PFSK-1 (cell line): Measurements from ENCODE around the gene ARHGEF4.

Experiments
- FOXP2 ChIP-seq: optimal IDR thresholded peaks from 2 replicates; pipeline ENCODE3; 2011; ENCODE audit warnings: borderline replicate concordance, control low read depth, inconsistent platforms; ENCODE audit not compliant: insufficient read depth; ENCODE audit errors: extremely low read length, extremely low read depth
- POLR2AphosphoS5 ChIP-seq: IDR thresholded peaks from 2 replicates; pipeline ENCODE4 v1.6.1; 2012; ENCODE audit warnings: low read depth, mild to moderate bottlenecking, control low read depth, low read length, moderate library complexity
- REST ChIP-seq, 2 experiments: IDR thresholded peaks; 2 replicates each; pipeline versions ENCODE4 v1.6.1 to v1.8.0; 2011 to 2012; ENCODE audit warnings: low read depth in 2 of 2, low read length in 2 of 2, control low read depth in 1 of 2, inconsistent platforms in 1 of 2, mild to moderate bottlenecking in 1 of 2, moderate library complexity in 1 of 2; ENCODE audit not compliant: insufficient read depth in 1 of 2
- SIN3A ChIP-seq: IDR thresholded peaks from 2 replicates; pipeline ENCODE4 v1.6.1; 2012; ENCODE audit warnings: mild to moderate bottlenecking, low read length, moderate library complexity, borderline replicate concordance; ENCODE audit not compliant: insufficient read depth
- TAF1 ChIP-seq: IDR thresholded peaks from 2 replicates; pipeline ENCODE4 v1.6.1; 2012; ENCODE audit warnings: low read length, control low read depth, borderline replicate concordance; ENCODE audit not compliant: insufficient read depth

ARHGEF4 gene

GRCh38 chr2:130910931-130911330 lies 74.2 kb downstream of the ARHGEF4 start:
- TF ChIP-seq FOXP2 (no peak), POLR2AphosphoS5 (no peak), REST (IDR thresholded peaks at IDR 0.05; ENCODE audit: insufficient read depth in 1 of 2, low read depth in 2 of 2, low read length in 2 of 2) (no peak), TAF1 (no peak), SIN3A (no peak)

GRCh38 chr2:130911482-130911881 lies 74.8 kb downstream of the ARHGEF4 start:
- no peak for TF ChIP-seq REST (IDR thresholded peaks at IDR 0.05; ENCODE audit: insufficient read depth in 1 of 2, low read depth in 2 of 2, low read length in 2 of 2)
- TF ChIP-seq TAF1, result no peak
- TF ChIP-seq POLR2AphosphoS5, result no peak
- TF ChIP-seq FOXP2, result no peak
- TF ChIP-seq SIN3A, result no peak

GRCh38 chr2:130911996-130912395 lies 75.3 kb downstream of the ARHGEF4 start:
- TF ChIP-seq POLR2AphosphoS5 (no peak), REST (IDR thresholded peaks at IDR 0.05; ENCODE audit: insufficient read depth in 1 of 2, low read depth in 2 of 2, low read length in 2 of 2) (no peak), TAF1 (no peak), SIN3A (no peak), FOXP2 (no peak)

- TF ChIP-seq SIN3A (no peak), POLR2AphosphoS5 (no peak), FOXP2 (no peak), TAF1 (no peak), REST (IDR thresholded peaks at IDR 0.05; ENCODE audit: insufficient read depth in 1 of 2, low read depth in 2 of 2, low read length in 2 of 2) (no peak)
Observed at GRCh38 chr2:130912471-130912870, 75.8 kb downstream of the ARHGEF4 start.

GRCh38 chr2:130913891-130914290 lies 77.2 kb downstream of the ARHGEF4 start:
- TF ChIP-seq POLR2AphosphoS5, result no peak
- TF ChIP-seq FOXP2, result no peak
- no peak for TF ChIP-seq TAF1
- TF ChIP-seq SIN3A, result no peak
- no peak for TF ChIP-seq REST (IDR thresholded peaks at IDR 0.05; ENCODE audit: insufficient read depth in 1 of 2, low read depth in 2 of 2, low read length in 2 of 2)
